Prostate gland (tissue), 2 donors: Measurements from ENCODE around the gene CAMK1.

ENCODE experiments used
- POLR2A ChIP-seq: fragments of 450-650 bp; IDR thresholded peaks from one replicate; pipeline ENCODE4 v1.6.1; 2016; ENCODE audit warnings: antibody characterized with exemption, mild to moderate bottlenecking
- TF ChIP-seq, protein P1 (sequence below), 4 experiments: fragments of 200-600 bp in 2 of 4; fragments of 450-650 bp in 2 of 4; sonication (generic) in 2 of 4; IDR thresholded peaks; 1 replicate in 3 of 4; 2 replicates in 1 of 4; pipeline ENCODE4 v1.5.1; 2016 to 2019; ENCODE audit warnings: antibody characterized with exemption in 4 of 4, mild to moderate bottlenecking in 2 of 4, moderate library complexity in 2 of 4

- TF ChIP-seq, protein P1, sequence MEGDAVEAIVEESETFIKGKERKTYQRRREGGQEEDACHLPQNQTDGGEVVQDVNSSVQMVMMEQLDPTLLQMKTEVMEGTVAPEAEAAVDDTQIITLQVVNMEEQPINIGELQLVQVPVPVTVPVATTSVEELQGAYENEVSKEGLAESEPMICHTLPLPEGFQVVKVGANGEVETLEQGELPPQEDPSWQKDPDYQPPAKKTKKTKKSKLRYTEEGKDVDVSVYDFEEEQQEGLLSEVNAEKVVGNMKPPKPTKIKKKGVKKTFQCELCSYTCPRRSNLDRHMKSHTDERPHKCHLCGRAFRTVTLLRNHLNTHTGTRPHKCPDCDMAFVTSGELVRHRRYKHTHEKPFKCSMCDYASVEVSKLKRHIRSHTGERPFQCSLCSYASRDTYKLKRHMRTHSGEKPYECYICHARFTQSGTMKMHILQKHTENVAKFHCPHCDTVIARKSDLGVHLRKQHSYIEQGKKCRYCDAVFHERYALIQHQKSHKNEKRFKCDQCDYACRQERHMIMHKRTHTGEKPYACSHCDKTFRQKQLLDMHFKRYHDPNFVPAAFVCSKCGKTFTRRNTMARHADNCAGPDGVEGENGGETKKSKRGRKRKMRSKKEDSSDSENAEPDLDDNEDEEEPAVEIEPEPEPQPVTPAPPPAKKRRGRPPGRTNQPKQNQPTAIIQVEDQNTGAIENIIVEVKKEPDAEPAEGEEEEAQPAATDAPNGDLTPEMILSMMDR (IDR thresholded peaks at IDR 0.05), result no peak
- TF ChIP-seq POLR2A, result no peak
These were observed 51.6 kb downstream of the CAMK1 start for GRCh38 chr3:9718118-9718517.
